ENCODE data around the gene CYP11A1.
"Not testable (repeated sequence)": the region's sequence is repeated elsewhere in the genome, so short reads cannot be mapped to it uniquely, and the experiment has no call there.

CYP11A1 gene

GRCh38 chr15:74392451-74392830, 25.0 kb upstream of the CYP11A1 start:
- no peak for DNase-seq (ENCODE audit: low read depth)
- no peak overlapping the region for H3K4me3 ChIP-seq (ENCODE audit: low read depth, low read length)
- no peak for TF ChIP-seq CTCF (IDR thresholded peaks at IDR 0.05; ENCODE audit: insufficient read depth, low read depth, low read length, missing control alignments)

- no peak for TF ChIP-seq CTCF (IDR thresholded peaks at IDR 0.05; ENCODE audit: insufficient read depth, low read depth, low read length, missing control alignments)
- DNase-seq (ENCODE audit: low read depth), result no peak
These were observed 24.4 kb upstream of the CYP11A1 start for GRCh38 chr15:74391582-74392450.

GRCh38 chr15:74390647-74391288, 23.3 kb upstream of the CYP11A1 start:
- no peak overlapping the region for H3K4me3 ChIP-seq (ENCODE audit: low read depth, low read length)
- TF ChIP-seq CTCF (IDR thresholded peaks at IDR 0.05; ENCODE audit: insufficient read depth, low read depth, low read length, missing control alignments), result no peak
- DNase-seq (ENCODE audit: low read depth), result no peak

More at GRCh38 chr15:74391582-74392450, 24.4 kb upstream of the CYP11A1 start:
- H3K4me3 ChIP-seq (ENCODE audit: low read depth, low read length), result no peak overlapping the region

- not testable (repeated sequence) for H3K4me3 ChIP-seq (ENCODE audit: low read depth, low read length); DNase-seq (ENCODE audit: low read depth)
These were observed 22.7 kb upstream of the CYP11A1 start for GRCh38 chr15:74390049-74390646.

- no peak for TF ChIP-seq CTCF (IDR thresholded peaks at IDR 0.05; ENCODE audit: insufficient read depth, low read depth, low read length, missing control alignments)
- no peak overlapping the region for H3K4me3 ChIP-seq (ENCODE audit: low read depth, low read length)
- no peak for DNase-seq (ENCODE audit: low read depth)
These were observed 22.0 kb upstream of the CYP11A1 start for GRCh38 chr15:74389241-74390048.

GRCh38 chr15:74388363-74388951, 21.0 kb upstream of the CYP11A1 start:
- no peak for DNase-seq (ENCODE audit: low read depth)
- no peak overlapping the region for H3K4me3 ChIP-seq (ENCODE audit: low read depth, low read length)
- no peak for TF ChIP-seq CTCF (IDR thresholded peaks at IDR 0.05; ENCODE audit: insufficient read depth, low read depth, low read length, missing control alignments)

Data from GM12865 (cell line).